Activated CD4-positive, alpha-beta T cell treated with anti-CD3 and anti-CD28 coated beads, Interleukin-2, amount 50 U/mL, for 16 hours (primary cell): ENCODE measurements around the gene NFE2L1.
A peak's percentile ranks its signal among the peaks of the same experiment; 100 is the strongest.
"Not testable (repeated sequence)": the region's sequence is repeated elsewhere in the genome, so short reads cannot be mapped to it uniquely, and the experiment has no call there.

Experiments
- DNase-seq: peaks from one replicate; pipeline ENCODE4 v3.0.0-alpha.2; 2020

The NFE2L1 gene

DNA sequence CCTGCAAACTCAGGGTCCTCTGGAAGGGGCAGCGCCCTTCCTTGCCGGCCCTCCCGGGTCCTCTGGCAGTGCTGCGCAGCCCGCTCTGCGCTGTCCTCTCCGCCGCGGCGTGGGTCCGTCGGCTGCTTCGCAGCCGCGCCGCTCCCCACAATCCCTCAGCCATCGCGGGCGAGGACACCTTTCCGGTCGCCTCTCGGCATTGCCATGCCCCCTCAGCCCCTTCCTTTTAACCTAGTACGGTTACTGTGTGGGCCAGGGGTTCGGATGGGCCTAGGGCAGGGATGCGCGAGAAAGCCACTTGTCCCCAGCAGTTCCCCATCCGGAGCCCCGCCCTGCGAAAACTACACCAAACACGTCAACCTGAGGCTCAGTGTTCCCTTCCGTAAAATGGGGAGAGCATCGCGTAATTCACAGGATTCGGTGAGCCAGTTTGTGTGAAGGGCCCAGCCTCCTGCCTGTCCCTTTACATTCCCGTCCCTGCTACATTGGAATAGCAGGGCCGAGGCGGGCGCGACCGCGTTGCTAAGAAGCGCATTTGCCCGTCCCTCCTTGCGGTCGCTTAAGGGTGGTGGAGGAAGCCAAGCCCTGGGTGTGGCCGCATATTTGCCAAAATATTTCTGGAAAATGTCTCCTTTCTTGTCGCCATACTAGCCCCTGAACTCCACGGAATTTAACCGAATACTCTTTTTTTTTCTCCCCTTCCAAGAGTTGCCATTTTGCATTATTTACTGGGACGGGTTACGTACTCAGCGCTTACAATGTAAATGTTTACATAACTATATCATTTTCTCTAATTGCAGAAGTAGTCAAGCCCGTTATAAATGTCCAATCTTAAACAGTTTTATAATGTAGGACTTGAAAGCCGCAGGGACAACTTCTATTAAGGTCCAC is 23.8 kb upstream of the NFE2L1 start:
- DNase-seq: peak; percentile 59

DNA sequence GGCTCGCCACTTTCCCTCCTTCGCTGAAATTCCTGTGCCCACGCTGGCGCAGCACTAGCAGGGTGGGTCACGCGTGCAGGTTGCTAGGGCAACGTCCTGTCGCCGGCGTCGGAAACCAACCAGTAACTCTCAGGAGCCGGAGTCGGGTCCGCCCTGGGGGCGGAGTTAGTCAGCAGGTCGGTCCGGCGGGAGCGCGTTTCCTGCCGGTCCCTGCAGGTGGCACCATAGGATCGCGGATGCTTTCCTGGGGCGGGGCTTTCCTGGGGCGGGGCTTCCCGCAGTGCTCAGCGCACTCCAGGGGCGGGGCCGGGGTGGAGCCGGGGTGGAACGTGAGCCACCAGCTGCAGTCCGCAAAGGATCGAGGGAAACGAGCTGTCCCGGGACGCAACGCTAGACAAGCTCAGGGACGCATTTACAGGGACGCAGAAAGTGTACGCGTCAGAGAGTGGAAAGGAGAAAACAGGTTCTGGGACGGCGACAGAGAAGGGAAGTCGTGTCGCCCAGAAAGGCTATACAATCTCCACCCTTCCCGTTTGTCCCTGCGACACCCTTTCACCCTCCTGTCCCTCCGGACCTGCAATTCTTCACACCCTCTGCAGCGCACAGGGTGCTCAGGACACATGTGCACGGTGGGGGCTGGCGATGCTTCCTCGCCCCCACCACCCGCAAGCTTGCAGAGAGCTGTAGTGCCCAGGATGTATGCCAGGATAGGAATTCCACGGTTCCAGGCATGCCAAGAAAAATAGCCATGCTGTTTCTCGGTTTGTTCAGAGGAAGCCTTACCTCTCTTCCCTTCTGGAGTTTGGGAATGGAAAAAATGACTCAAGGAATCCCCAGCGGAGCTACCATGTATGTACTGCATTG is 22.9 kb upstream of the NFE2L1 start:
- DNase-seq: peak; percentile 98

DNA sequence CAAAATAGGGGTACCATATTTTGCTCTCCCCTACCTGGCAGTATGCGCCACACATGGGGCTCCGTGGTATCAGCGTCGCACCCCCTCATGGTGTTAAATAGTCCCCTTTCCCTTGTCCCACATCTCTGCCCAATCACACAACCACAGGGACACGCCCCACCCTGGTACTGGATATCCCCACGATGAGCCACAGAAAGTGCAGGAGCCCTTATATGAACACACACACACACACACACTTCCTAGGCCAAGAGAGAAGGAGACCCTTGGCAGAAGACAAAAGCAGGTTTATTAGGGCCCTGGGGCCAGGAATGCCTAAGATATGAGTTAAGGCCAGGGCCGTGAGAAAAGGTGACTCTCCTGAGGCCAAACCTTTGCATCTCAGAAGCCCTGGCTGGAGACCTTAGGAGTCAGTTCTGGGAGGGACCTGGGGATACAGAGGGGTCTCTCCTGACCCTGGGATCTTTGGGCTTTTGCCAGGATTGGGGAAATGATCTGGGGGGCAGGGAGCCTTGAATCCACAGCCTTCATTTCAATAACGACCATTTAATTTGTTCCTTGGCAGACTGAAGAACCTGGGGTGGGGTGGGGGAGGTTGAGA is 22.2 kb upstream of the NFE2L1 start:
- no peak for DNase-seq

DNA sequence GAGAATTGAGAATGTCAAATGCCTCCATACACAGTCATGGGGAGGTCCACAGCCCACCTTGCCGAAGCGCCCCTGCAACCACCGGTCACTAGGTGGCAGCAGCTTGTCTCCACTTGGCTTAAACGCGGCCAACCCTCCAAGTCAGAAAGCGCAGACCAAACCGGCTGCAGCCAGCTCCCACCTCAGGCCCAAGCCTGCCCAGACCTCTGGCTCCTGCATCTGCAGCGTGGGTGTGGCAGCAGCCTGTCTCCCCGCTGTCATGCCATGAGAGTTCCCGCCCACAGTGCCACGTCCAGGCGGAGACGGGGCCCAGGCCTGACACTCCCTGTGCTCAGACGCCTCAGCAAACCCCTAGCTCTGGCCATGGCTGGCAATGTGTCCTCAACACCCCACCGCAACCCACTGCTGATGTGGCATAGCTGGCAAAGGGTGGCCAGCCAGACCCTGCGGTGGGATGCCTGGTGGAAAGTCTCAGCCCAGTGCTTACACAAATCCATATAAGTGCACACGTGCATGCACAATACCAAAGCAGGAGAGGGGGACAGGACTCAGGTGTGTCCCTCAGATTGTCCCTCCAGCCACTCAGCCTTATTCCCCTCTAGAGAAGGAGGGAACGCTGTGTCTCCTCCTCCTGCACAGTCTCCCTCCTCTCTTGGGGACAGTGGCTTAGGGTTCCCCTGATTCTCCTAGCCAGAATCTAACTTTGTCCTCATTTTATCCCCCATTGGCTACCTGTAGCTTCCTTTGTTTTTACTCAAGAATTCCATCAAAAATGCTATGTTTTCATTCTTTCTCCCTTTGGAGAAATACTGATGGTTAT is 21.4 kb upstream of the NFE2L1 start:
- DNase-seq: peak; percentile 77

DNA sequence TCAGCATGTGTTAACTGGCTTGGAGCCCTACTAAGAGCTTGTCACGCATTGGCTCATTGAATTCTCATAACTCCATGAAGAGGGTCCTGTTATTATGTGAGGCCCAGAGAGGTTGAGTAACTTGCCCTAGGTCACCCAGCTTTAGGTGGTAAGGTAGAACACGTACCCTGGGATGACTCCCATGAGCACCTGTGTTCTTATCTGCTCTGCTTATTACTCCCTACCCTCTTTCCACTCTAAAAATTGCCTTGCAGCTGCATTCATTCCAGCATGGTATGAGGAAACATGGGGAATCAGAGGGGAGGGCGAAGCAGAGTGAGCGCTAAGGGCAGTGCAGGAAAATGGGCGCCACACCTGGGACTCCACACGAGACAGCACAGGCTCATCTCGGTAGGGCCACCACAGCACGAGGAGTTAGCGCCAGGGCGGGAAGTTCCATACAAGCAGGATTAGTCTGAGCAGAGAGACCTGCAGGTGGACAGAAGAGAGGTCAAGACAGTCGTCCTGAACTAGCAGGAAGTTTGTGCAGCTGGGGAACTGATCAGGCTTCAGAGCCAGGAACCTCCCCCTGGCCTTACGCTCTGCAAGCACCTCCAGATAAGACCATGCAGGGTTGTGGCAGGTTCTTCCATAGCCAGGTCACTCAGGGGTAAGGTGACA is 20.7 kb upstream of the NFE2L1 start:
- no peak for DNase-seq

DNA sequence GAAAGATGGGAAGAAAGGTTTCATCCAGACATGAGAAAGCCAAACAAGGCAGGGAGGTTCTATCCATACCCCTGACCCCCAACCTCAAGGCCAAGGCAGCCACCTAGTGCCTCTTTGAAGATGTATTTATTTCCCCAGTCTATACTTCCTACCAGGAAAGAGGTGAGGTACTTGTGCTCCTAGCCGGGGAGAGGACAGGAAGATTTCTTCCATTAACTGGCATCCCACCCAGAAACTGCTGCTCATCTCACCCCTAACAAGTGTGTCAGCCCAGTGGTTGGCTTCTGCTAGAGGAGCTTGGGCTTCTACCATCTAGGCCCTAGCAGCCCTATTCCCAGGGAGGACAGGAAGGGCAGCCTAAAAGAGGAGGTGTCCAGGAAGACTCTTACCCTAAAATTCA is 19.4 kb upstream of the NFE2L1 start:
- no peak for DNase-seq

DNA sequence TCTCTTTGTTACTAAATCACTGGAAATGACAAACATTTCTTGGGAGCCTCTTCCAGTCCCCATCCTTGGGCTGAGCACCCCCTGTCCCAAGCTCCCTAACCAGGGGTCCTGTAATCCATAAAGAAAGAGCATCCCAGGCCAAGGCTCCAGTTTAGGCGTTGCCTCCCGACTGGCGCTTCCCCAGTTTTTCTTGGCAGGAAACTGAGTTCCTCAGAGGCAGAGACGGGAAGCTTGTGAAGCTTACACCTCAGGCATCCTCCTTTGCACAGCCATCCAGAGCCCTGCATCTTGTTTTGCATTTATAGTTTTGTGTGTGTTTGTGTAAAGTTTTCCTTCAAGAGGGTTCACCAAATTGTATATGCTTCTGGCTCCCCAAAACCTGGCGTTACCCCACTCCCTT is 17.6 kb upstream of the NFE2L1 start:
- DNase-seq: no peak

DNA sequence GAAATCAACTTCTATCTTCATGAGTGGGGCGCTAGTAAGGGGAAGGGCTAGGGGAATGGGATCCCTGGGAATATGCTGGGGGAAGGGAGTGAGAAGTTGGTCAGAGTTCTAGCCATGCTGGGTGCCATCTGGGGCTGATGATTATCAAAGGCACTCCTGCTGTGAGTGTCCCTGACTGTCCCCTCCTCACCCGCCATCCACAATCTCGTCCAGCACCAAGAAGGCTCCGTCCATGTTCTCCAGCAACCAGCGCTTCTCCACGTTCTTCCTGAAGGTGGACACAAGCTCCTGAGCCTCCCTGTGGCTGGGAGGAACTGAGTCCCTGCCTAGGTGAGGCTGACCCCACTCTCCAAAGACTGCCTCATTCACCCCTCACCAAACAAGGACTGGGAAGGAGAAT is 16.2 kb upstream of the NFE2L1 start:
- no peak for DNase-seq

DNA sequence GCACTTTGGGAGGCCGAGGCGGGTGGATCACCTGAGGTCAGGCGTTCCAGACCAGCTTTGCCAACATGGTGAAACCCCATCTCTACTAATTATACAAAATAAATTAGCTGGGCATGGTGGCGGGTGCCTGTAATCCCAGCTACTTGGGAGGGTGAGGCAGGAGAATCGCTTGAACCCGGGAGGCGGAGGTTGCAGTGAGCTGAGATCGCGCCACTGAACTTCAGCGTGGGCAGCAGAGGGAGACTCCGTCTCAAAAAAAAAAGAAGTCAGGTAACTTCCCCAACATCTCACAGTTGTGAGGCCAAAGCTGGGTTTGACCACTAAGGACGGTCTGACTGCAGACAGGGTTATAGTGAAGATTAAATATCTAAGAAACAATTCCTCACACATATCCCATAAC is 13.4 kb upstream of the NFE2L1 start:
- DNase-seq: not testable (repeated sequence)

DNA sequence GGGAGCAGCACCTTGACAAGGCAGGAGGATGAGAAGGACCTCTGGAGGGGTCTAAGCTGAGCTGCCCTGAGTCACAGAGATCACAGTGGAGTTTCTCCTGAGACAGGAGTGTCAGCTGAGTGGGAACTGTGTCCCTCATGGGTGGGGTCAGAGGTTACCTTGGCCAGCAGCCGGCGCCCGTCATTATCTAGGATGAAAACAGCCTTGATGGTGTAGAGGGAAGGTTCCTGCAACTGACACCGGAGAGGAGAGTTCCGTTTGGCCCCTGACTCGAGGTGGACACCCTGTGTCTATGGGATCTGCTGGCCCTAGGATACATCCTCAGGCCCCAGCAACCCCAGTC is 11.5 kb upstream of the NFE2L1 start:
- DNase-seq: no peak

DNA sequence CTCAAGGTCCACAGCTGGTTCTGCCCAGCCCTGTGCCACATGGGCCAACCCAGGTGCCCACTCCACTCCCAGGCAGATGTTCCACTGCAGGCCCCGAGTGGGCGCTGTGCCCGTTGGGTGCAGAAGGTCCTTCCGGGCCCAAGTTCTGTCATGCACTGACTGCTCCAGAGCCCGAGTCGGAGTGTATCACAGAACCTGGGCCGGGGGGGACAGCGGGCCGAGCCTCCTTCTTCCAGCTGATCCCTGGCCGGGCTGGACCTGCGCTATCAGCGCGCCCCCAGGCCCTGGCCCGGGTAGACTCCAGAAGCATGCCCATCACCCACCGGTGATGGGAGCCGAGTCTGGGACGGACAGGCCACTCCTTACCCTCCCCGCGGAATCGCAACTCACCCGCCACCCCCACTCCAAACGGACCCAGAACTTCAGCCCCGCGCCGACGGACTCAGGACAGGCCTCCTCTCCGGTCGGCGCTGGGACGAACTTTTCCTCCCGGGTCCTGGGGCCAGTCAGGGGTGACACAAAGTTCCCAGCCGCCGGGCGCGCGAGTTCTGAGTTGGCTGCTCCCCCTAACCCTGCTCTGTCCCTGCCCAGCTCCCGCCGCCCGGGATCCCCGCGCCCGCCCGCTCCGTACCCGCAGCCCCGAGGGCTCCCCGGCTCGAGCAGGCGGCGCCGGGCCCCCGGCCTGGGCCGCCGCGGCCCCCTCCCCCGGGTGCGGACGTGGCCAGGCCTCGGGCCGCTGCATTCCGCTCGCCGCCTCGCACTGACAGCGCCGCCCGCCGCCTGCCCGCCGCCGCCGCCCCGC is 10.9 kb upstream of the NFE2L1 start, which contains the start of gene COPZ2:
Gene COPZ2 (minus strand): TSS at position 762 of the 802 bp plus-strand sequence. CDS start 20 bp downstream, at position 742.
- DNase-seq: peak; percentile 57

DNA sequence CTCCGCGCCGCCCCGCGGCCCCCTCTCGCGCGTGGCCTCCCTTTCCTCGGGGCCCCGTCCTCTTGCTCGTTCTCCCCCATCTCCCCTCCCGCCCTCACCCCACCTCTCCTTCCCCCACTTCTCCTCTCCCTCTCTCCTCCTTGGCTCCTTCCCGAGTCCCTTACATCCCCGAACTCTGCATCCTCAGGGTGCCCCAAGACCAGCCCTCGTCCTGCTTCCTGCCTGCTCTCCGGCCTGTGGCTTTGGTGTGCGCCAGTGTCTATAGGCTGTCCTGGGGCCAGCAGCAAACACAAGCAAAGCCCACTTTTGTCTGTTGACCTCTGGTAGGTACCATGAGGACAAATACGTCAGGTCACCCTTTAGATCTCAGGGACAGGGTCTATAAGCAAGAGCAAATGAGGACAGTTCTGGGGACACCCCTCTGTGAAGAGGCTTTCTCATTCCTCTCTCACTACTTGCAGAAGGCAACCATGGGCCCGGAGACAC is 10.3 kb upstream of the NFE2L1 start:
- DNase-seq: no peak

DNA sequence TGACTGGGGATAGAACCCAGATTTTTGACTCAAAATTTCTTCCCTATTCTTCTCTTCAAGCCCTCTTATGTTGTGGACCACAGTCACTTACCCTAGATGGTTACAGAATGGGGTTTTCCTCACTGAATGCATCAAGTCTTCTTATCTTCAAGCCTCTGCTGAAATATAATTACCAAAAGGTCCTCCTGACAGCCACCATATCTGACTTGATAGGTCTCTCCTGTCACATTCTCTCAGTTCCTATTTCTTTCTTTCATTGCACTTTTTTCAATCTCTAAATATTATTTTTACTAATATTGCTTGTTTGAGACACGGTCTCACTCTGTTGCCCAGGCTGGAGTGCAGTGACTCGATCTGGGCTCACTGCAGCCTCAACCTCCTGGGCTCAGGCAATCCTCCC is 9.5 kb upstream of the NFE2L1 start:
- DNase-seq: no peak

DNA sequence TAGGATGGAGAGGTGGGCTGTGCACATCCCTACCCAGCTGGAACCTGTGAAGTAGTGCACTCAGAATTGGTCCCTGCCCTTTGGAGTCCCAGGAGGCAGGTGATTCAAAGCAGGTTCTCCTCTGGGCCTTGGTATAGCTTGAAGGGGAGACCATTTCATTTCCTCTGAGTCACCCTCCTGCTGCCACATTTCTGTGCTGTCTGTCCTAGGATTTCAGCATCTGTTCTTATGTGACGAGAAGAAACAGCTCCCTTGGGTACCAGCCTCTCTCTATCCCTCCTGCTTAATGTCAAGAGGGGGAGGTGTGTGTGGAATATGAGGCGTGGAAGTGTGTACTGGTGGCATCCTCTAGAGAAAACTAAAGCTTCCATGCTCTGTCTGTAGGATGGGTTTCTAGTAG is 5.0 kb upstream of the NFE2L1 start:
- DNase-seq: no peak

DNA sequence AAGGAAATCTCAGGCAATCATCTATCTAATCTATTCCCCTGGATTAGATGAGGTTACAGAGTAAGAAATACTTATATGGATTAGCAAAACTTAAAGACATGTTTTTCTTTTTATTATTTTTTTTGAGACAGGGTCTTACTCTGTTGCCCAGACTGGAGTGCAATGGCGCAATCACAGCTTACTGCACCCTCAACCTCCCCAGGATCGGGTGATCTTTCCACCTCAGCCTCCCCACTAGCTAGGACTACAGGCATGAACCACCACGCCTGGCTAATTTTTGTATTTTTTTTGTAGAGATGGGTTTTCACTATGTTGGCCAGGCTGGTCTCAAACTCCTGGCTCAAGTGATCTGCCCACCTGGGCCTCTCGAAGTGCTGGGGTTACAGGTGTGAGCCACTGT is 3.3 kb upstream of the NFE2L1 start:
- DNase-seq: no peak

DNA sequence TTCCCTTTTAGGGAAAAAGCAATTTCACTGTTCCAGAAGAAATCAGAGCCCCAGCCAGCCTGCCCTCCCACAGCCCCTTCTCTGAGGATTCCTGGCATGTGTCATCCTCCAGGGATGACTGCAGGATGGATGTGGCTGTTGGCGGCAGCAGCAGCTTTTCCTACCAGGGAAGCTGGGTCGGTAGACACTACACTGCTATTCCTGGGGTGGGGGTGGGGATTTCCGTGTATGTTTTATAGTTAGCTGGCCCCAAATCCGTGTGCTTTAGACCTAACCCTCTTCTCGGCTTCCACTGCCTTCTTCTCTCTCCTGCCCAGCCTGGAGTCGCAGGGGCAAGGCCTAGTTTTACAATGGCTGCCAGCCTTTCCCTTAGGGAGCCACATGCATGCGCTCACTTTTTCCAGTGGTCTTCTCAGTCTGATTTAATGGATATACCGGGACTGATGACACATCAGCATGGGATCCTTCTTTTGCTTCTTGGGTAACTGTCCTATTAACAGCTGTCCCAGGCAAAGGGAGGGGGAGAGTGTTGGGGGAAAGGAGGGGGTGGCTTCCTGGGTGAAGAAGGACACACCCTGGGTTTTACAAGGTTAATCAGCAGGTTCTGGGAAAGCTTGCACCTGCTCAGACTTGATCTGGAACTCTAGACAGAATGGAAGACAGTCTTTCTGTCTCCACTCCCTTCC is 2.7 kb upstream of the NFE2L1 start:
- DNase-seq: no peak

DNA sequence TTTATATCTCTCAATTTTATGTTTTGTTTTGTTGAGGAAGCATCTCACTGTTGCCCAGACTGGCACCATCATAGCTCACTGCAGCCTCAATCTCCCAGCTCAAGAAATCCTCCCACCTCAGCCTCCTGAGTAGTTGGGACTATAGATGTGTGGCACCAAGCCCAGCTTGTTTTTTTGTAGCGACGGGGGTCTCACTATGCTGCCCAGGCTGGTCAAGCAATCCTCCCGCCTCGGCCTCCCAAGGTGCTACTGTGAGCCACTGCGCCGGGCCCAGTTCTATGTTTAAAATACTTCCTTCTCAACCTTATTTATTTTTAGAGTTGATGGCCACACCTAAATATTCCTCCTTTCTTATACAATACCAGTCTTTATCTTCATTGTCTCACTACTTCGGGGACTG is 1.9 kb upstream of the NFE2L1 start:
- no peak for DNase-seq

DNA sequence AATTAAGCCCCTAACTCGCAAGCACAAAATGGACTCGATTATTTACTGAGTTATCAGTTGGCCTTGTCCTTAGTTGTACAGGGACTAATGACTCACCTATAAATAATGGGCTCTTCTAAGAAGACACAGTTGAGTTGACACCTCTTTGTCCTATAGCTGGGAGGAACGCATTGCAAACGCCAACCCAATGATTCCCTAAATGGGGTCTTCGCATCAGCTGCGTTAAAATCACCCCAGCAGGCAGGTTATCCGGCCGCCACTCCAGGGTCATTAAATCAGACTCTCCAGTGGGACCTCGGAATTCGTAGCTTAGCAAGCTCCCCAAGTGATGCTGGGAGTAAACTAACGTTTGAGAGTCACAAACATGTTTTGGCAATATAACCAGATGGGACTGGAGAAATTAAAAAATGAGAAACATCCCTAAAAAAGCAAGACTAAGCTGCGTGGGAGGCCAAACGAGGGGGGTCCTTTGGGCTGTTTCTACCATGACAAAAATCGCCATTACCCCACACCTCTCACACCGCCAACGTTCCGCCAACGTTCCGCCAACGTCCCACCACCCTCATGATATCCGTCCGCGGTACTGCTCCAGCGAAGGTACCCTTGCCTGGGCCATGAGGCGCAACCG is 932 bp upstream of the NFE2L1 start:
- no peak for DNase-seq

DNA sequence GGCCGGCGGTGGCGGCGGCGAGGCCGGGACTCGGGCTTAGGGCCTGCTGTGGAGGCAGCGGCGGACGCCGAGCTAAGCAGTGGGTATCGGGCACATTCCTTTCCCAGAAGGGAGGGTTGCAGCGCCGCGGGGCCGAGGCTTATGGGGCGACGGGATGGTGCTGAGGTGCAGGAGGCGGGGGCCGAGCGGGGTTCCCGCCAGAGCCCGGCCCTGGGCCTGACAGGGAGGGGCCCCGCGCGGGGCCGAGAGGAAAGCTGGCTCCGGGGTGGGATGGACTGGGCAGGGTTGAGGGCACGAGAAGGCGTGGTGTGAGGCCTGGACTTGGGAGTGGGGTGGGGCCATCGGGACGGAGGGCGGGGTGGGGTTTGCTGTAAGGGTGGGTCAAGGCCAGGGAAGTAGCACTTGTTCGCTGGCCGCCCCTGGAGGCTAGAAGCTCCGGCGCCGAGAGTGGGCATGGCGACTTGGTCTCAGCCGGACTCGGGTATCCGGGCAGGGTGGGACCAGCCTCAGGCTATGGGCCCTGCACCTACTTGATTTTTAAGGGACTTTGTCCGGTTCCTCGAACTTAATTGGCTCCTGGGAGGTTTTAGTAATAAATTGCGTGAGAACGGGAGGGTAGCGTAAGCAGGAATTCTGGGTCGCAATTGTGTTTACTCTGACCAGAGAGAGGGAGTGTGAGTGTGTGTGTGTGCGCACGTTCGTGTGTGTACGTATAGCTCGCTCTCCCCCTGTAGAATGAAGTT is 396 bp downstream of the NFE2L1 start:
- peak; percentile 70 for DNase-seq
